Nephron (organoid): ENCODE measurements around the gene MMP25.

ENCODE experiments used
- H3K27ac Mint-ChIP-seq, 3 experiments: 2 replicates each; pipeline ENCODE4 v1.8.0; 2020; ENCODE audit warnings: mixed read lengths in 3 of 3, mild to moderate bottlenecking in 2 of 3, moderate library complexity in 1 of 3
- H3K27me3 Mint-ChIP-seq: 2 replicates; pipeline ENCODE4 v1.8.0; 2021; ENCODE audit warnings: low read depth, mild to moderate bottlenecking, moderate library complexity, mixed read lengths
- H3K36me3 Mint-ChIP-seq: 2 replicates; pipeline ENCODE4 v1.8.0; 2020; ENCODE audit warnings: low read depth, mixed read lengths
- H3K4me1 Mint-ChIP-seq: 2 replicates; pipeline ENCODE4 v1.8.0; 2020; ENCODE audit warnings: mixed read lengths
- H3K4me3 Mint-ChIP-seq, 3 experiments: 2 replicates each; pipeline ENCODE4 v1.8.0; 2020; ENCODE audit warnings: mild to moderate bottlenecking in 3 of 3, mixed read lengths in 3 of 3, moderate library complexity in 2 of 3
- H3K9me3 Mint-ChIP-seq: 2 replicates; pipeline ENCODE4 v1.8.0; 2020; ENCODE audit warnings: mixed read lengths
- TF ChIP-seq, protein P1 (sequence below), 3 experiments: fragments of 200-600 bp; sonication (generic); IDR thresholded peaks; one replicate each; pipeline ENCODE4 v1.5.0; 2021; ENCODE audit warnings: antibody characterized with exemption in 3 of 3; ENCODE audit not compliant: unreplicated experiment in 3 of 3

MMP25 gene, protein sequence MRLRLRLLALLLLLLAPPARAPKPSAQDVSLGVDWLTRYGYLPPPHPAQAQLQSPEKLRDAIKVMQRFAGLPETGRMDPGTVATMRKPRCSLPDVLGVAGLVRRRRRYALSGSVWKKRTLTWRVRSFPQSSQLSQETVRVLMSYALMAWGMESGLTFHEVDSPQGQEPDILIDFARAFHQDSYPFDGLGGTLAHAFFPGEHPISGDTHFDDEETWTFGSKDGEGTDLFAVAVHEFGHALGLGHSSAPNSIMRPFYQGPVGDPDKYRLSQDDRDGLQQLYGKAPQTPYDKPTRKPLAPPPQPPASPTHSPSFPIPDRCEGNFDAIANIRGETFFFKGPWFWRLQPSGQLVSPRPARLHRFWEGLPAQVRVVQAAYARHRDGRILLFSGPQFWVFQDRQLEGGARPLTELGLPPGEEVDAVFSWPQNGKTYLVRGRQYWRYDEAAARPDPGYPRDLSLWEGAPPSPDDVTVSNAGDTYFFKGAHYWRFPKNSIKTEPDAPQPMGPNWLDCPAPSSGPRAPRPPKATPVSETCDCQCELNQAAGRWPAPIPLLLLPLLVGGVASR

DNA sequence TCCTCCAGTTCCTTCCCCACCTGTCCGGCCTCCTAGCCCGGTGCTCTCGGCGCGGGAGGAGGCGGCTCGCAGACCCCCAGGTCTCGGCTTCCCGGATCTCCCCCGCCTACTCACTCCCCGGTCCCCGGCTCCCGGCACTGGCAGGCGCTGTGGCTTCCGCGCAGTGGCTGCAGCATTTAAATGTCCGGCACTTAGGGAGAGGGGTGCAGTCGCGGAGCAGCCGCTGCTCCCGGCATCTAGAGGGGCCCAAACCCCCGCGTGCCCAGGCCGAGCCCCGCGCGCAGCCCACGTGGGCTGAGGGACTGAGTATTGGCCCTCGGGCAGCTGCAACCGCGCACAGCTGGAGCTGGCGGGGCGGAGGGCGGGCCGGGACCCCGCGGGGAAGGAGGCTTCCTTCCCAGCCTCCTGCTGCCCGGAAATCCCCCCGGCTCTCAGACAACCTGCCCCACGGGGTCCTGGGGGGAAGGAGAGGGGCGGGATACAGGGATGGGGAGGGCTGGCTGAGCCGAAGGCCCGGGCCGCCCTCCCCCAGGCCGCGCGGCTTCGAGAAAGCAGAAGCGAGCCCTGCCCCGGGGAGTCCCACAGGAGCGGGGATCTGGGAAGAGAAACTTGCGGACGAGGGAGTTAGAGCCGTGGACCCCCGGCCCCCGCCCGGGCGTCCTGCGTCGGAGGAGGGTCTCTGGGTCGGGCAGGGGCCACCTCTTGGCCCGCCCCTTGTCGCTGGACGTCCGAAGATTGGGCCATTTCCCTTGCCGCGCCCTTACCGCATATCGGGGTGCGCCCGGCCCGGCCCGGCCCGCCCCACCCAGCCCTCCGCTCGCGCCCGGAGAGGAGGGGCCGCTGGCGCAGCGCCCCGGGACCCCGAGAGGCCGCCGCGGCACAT lies at the start of gene MMP25:
Gene MMP25 (plus strand): TSS at position 804 of the 883 bp plus-strand sequence. CDS start 357 bp downstream, outside the sequence.
- Mint-ChIP-seq H3K27me3 (peaks cover 92% of the 10 kb centered on the region), H3K4me3 (peak within 1 kb of the TSS; percentile 73 to 81 (median 73)), H3K4me1 (peaks cover 5% of the 10 kb centered on the region), H3K36me3 (no peaks in the 10 kb centered on the region), H3K27ac (no peak within 1 kb of the TSS), H3K9me3 (no peaks in the 10 kb centered on the region)
- TF ChIP-seq, protein P1, sequence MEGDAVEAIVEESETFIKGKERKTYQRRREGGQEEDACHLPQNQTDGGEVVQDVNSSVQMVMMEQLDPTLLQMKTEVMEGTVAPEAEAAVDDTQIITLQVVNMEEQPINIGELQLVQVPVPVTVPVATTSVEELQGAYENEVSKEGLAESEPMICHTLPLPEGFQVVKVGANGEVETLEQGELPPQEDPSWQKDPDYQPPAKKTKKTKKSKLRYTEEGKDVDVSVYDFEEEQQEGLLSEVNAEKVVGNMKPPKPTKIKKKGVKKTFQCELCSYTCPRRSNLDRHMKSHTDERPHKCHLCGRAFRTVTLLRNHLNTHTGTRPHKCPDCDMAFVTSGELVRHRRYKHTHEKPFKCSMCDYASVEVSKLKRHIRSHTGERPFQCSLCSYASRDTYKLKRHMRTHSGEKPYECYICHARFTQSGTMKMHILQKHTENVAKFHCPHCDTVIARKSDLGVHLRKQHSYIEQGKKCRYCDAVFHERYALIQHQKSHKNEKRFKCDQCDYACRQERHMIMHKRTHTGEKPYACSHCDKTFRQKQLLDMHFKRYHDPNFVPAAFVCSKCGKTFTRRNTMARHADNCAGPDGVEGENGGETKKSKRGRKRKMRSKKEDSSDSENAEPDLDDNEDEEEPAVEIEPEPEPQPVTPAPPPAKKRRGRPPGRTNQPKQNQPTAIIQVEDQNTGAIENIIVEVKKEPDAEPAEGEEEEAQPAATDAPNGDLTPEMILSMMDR (IDR thresholded peaks at IDR 0.05; ENCODE audit: unreplicated experiment in 3 of 3) = no peak

DNA sequence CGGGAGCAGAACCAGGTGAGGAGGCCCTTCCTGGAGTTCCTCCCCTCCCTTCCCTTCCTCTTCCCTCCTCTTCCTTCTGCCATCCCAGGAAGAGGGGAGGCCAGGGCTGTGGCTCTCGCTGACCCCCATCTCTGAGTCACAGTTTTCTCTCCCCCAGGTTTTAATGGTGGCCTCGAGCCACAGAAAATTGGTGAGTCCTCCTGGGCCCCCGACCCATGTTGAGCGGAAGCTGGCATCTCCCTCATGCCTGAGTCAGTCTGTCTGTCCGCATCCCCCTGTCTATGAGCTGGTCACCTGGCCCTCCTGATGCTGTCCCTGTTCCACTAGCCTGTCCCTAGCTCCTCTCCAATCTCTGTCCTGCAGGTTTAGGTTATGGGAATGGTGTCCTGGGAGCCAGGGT lies 46.4 kb upstream of the MMP25 start:
- Mint-ChIP-seq H3K4me1 (no peaks in the 10 kb centered on the region), H3K27me3 (peaks cover 24% of the 10 kb centered on the region), H3K27ac (no peak overlapping the region), H3K36me3 (no peaks in the 10 kb centered on the region), H3K4me3 (no peak overlapping the region), H3K9me3 (no peaks in the 10 kb centered on the region)
- TF ChIP-seq, protein P1 (IDR thresholded peaks at IDR 0.05; ENCODE audit: unreplicated experiment in 3 of 3) = no peak

DNA sequence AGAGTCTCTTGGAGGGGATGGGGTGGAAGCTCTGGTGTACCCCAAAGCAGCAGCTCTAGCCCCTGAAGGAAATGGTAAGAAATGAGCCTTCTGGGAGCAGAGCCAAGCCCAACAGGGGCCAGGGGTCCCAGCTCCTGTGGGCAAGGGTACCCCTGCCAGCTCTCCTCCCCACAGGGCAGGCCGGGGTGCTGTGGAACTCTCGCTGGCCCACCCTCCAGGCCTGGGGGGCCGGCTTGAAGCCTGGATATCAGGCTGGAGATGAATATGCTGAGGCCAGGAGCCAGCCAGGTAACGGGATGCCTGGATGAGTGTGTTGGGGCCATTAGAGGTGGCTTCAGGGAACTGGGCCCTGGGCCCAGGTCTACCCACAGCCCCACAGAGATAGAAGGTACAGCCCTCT lies 45.8 kb upstream of the MMP25 start:
- TF ChIP-seq, protein P1 (IDR thresholded peaks at IDR 0.05; ENCODE audit: unreplicated experiment in 3 of 3) = no peak
- H3K27me3 Mint-ChIP-seq = peaks cover 30% of the 10 kb centered on the region
- H3K9me3 Mint-ChIP-seq = no peaks in the 10 kb centered on the region
- H3K36me3 Mint-ChIP-seq = no peaks in the 10 kb centered on the region
- no peaks in the 10 kb centered on the region for H3K4me1 Mint-ChIP-seq
- H3K4me3 Mint-ChIP-seq = no peak overlapping the region
- H3K27ac Mint-ChIP-seq = no peak overlapping the region

DNA sequence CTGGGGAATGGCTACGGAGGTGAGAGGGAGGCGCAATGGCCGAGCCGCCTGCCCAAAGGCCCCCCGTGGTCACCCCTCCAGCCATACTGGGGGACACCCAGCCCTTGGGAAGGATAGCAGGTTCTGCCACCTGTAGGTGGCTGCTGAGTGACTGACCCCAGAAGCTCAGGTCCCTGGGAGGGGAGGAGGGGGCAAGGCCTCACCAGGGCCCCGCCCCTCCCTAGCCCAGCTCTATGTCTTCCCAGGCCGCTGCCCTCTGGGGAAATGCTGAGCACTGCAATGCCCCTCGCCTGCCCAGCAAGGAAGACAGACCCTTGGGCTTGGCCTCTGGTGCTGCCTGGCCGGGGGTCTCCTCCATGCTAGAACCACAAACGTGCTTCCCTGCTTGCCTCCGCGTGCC lies 45.0 kb upstream of the MMP25 start:
- Mint-ChIP-seq H3K27ac (no peak overlapping the region), H3K4me1 (no peaks in the 10 kb centered on the region), H3K4me3 (no peak overlapping the region), H3K9me3 (no peaks in the 10 kb centered on the region), H3K36me3 (no peaks in the 10 kb centered on the region), H3K27me3 (peaks cover 38% of the 10 kb centered on the region)
- TF ChIP-seq, protein P1 (IDR thresholded peaks at IDR 0.05; ENCODE audit: unreplicated experiment in 3 of 3) = no peak

DNA sequence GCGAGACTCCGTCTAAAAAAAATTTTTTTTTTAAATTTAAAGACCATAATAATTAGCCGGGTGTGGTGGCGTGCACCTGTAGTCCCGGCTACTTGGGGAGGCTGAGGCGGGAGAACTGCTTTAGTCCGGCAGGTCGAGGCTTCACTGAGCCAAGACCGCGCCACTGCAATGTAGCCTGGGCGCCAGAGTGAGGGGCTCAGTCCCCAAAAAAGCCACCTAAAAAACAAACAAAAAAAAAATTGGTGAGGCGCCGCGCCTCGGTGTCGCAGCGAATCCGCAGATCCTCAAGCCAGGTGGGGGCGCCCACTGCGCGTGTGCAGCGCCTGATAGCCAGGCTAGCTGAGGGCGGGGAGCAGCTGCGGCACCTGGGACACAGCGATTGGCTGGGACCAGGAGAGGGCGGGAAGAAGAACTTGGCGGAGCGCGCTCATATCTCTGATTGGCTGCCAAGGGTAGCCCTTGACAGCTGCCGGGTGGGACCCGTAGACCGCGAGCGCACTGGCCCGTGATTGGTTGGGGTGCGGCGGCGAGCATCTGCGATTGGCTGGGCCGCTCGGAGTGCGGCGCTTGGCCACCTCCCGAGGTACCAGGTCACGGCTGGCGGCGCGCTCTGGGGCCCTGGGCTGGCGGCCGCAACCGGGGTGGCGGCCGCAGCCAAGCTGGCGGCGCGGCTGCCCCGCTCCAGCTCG lies 42.6 kb upstream of the MMP25 start:
- no peaks in the 10 kb centered on the region for H3K36me3 Mint-ChIP-seq
- TF ChIP-seq, protein P1 (IDR thresholded peaks at IDR 0.05; ENCODE audit: unreplicated experiment in 3 of 3) = peak; percentile 12 to 52 (median 35)
- no peaks in the 10 kb centered on the region for H3K9me3 Mint-ChIP-seq
- H3K4me1 Mint-ChIP-seq = peaks cover 12% of the 10 kb centered on the region
- H3K27me3 Mint-ChIP-seq = peaks cover 62% of the 10 kb centered on the region
- no peak overlapping the region for H3K27ac Mint-ChIP-seq
- peak overlapping the region; percentile 76 to 83 (median 77) for H3K4me3 Mint-ChIP-seq
